ENCODE results near the gene WHRN.

DNA sequence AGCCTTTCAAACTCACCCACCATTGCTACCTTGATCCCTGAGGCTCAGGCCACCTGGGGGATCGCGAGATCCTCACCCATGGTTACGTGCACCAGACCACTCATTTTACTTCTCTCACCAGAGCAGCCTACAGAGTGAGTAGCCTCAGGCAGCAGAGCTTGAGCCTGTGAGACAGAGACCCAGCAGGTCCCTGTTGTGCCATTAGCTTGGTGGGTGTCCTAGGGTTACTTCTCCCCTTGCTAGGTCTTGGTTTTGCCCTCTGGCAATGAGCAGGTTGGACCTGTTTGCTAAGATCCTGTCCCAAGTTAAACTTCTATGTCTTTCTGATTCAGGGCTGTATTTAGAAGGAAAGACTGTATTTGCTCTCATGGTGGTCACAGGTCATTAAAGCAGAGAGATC, 21.8 kb downstream of the WHRN start:
- no peak for TF ChIP-seq CTCF (optimal IDR thresholded peaks at IDR 0.05 in 1 of 3, IDR thresholded peaks at IDR 0.05 in 1 of 3, conservative IDR thresholded peaks at IDR 0.05 in 1 of 3; ENCODE audit: extremely low read depth in 1 of 3, insufficient read depth in 2 of 3, low read length in 3 of 3)
- TF ChIP-seq EZH2 (IDR thresholded peaks at IDR 0.05; ENCODE audit: low read length) = no peak

Data from keratinocyte (primary cell).